ENCODE results near the gene KRT32.
"Not testable (repeated sequence)": the region's sequence is repeated elsewhere in the genome, so short reads cannot be mapped to it uniquely, and the experiment has no call there.

Gene KRT32

DNA sequence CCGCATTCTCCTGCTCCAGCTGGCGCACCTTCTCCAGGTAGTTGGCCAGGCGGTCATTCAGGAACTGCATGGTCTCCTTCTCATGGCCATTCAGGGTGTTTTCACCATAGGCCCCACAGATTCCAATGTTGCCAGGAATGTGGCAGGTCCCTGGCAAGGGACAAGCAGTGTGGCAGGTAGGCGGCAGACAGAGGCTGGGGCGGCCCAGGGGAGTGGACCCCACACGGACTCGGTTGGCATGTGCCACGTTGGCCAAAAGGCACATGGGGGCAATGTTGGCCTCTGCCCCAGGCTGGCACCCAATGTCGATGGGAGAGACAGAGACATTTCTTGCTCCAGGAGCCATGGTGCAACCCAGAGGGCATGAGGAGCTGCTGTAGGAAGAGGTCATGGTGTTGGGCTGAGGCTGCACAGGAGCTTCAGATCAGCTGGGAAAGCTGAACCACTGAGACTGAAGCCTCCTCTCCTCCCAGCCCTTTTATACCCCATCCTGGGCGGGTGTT, 26.6 kb downstream of the KRT32 start, which contains the start of gene KRT38:
TSS of gene KRT38 (minus strand) at position 453 of the 503 bp plus-strand sequence. CDS start at position 391, 62 bp downstream.
- DNase-seq (ENCODE audit: low read depth, low spot score) = no peak
- no peak within 1 kb of the TSS for H3K4me3 ChIP-seq (ENCODE audit: low read length)

DNA sequence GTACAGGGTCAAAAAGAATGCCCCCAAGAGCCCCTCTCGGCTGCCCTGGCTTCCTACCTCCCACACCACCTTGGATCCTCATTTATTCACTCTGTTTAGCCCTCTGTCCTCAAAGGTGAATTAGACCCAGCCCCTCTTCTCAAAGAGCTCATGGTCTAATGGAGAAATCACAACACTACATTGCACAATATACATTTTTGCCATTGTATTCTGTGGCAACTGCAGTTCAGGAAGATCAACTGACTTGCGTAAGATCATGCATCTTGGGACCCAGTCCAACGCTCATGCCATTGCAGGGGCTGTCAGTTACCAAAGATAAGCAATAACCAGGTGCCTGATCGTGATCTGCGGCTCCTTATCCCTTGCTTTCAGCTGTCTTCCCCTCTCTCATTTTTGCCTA, 27.8 kb downstream of the KRT32 start:
- no peak for DNase-seq (ENCODE audit: low read depth, low spot score)
- no peak overlapping the region for H3K4me3 ChIP-seq (ENCODE audit: low read length)

DNA sequence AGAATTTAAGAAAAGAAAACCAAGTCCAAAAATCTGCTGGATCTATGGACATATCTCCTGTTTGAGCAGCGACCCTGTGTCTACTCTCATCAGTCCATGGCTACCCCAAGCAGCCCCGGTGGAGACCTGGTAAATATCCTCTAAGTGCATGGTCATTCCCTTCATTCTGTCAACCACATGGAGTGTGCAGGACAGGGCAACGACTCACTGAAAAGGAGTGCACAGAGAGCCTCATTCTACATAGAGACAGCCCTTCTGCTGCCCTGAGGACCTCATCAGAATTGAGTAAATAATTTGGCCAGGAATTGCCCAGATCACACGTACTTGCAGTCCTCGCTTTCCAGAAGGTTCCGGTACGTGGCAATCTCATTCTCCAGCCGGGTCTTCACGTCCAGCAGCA, 29.4 kb downstream of the KRT32 start:
- no peak overlapping the region for H3K4me3 ChIP-seq (ENCODE audit: low read length)
- no peak for DNase-seq (ENCODE audit: low read depth, low spot score)

DNA sequence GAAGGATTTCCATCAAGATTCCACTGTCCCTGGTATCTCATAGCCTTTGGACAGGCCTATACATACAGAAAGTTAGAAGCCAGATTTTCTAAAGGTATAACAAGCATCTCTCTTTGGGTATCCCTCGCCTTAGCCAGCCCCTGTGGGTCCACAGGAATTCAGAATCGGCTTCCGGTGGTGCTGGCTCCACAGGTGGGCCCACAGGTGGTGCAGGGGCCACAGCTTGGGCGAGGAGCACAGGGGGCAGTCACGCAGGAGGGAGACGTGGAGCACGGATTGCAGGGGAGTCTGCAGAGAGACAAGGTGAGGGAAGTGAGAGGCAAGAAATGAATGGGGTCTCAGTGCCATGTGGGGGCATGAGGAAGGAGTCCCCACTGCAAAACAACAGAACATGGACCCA, 29.9 kb downstream of the KRT32 start:
- H3K4me3 ChIP-seq (ENCODE audit: low read length) = no peak overlapping the region
- DNase-seq (ENCODE audit: low read depth, low spot score) = no peak

DNA sequence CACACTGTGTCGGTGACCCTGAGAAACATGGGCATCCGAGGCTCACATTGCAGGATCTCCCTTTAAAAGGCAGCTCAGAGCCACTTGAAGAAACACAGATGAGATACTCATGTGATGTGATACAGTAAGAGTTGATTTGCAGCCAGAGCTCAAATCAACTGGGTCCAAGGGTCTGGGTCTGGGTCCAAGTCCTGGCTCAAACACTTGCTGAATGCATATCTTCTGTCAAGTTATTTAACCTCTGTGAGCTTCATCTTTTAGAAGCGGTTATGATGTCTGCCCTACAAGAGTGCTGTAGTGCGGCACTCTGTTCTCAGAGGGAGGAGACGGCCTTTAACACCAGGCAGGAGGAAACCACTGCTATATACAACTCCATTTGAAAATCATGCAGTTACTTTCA, 32.8 kb downstream of the KRT32 start:
- DNase-seq (ENCODE audit: low read depth, low spot score) = no peak
- no peak overlapping the region for H3K4me3 ChIP-seq (ENCODE audit: low read length)

DNA sequence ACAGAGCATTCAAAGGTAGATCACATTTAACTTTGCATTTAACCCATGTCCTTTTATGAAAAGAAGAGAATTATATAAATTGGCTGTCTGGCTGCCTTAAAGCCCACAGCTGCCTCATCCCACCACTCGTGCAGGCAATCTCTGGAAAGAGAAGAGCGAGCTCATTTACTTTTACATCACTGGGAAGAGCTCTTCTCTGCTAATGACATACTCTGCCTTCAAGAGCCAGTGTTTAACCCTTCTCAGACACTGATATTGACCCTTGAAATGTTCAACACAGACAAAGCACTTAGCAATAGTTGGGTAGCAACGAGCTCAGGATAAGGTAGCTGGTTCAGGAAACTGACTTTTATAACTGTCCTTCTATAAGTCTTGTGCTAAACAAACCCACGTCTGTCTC, 33.2 kb downstream of the KRT32 start:
- H3K4me3 ChIP-seq (ENCODE audit: low read length) = no peak overlapping the region
- no peak for DNase-seq (ENCODE audit: low read depth, low spot score)

DNA sequence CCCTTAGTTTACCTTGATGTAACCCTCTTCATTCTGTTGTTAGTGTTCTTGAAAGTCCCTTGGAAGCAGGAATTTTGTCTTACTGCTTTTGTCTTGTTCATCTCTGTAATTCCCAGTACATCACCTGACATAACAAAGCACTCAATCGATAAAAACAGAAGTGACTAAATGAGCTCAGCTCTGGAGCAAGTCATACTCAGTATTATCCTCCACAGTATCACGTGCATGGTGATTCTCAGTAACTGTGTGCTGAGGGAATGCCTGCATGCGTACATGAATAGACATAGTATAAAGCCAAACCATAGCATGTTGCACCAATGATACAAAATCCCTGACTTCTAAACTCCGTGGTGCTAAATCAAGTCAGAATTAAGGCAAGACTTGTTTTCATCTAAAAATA, 33.6 kb downstream of the KRT32 start:
- H3K4me3 ChIP-seq (ENCODE audit: low read length) = no peak overlapping the region
- DNase-seq (ENCODE audit: low read depth, low spot score) = no peak

DNA sequence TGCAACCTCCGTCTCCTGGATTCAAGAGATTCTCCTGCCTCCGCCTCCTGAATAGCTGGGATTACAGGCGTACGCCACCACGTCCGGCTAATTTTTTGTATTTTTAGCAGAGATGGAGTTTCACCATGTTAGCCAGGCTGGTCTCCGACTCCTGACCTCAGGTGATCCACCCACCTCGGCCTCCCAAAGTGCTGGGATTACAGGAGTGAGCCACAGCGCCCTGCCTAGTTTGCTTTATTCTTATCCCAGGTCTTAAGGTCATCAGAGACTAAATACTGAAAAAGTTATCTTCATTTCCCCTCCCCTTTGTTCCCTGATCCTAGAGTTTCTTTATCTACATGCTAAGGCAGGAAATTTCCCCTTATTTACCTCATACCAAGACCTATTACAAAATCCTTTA, 36.8 kb downstream of the KRT32 start:
- not testable (repeated sequence) for DNase-seq (ENCODE audit: low read depth, low spot score); H3K4me3 ChIP-seq (ENCODE audit: low read length)

DNA sequence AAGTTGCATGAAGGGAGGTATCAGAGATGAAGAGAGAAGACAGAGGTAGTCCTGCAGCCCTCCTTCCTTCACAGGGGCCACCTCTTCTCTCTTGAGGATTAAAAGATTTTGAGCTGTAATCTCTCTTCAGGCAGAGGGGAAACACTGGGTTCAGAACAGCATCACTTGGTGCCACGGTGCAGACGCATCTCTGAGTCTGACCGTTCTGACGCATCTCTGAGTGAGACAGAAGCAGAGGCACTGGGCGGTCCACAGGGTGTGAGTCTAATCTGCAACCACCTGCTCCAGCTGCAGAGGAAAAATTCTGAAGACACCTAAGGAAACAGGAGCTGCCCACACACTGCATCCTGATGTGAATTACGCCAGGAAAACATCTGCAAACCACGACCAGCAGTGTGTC, 37.5 kb downstream of the KRT32 start:
- H3K4me3 ChIP-seq (ENCODE audit: low read length) = no peak overlapping the region
- DNase-seq (ENCODE audit: low read depth, low spot score) = no peak

DNA sequence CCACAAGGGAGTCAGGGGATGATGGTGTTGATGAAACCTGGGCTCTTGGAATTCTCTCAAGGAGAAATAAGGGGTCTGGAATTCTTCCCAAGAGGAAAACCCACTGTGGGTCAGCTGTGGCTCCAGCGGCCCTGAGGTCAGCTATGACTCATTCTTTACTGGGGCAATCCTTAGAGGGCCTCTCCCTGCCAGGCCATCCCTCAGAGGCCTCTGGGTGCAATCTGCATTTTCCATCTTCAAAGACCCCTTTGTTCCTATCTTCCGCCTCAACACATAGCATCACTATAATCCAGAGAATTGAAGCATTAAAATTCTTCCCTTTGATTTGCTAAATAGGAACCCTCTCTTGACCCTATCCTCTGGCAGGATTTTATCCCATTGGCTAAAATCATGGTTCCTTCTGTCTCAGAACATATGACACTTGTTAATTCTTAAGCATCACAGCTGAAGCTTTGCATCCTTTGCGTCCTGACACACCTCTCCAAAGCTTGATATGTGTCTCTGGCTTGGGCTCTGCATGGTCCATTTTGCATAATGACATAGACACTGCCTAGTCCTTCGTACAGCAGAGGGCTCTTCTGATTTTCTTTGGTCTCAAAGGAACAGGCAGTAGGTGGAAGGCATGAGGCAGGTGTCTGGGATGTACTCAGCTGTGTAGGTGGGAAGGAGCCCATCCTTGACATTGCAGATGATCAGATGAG, 38.4 kb downstream of the KRT32 start:
- no peak for DNase-seq (ENCODE audit: low read depth, low spot score)
- H3K4me3 ChIP-seq (ENCODE audit: low read length) = no peak overlapping the region

DNA sequence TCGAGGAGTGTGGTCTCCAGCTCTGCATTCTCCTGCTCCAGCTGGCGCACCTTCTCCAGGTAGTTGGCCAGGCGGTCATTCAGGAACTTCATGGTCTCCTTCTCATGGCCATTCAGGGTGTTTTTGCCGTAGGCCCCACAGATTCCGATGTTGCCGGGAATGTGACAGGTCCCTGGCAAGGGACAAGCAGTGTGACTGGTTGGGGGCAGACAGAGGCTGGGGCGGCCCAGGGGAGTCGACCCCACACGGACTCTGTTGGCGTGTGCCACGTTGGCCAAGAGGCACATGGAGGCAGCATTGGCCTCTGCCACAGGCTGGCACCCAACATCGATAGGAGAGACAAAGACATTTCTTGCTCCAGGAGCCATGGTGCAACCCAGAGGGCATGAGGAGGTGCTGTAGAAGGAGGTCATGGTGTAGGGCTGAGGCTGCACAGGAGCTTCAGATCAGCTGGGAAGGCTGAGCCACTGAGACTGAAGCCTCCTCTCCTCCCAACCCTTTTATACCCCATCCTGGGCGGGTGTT, 43.0 kb downstream of the KRT32 start, which contains the start of gene KRT37:
TSS of gene KRT37 (minus strand) at position 475 of the 525 bp plus-strand sequence. CDS start at position 413, 62 bp downstream.
- no peak within 1 kb of the TSS for H3K4me3 ChIP-seq (ENCODE audit: low read length)
- no peak for DNase-seq (ENCODE audit: low read depth, low spot score)

DNA sequence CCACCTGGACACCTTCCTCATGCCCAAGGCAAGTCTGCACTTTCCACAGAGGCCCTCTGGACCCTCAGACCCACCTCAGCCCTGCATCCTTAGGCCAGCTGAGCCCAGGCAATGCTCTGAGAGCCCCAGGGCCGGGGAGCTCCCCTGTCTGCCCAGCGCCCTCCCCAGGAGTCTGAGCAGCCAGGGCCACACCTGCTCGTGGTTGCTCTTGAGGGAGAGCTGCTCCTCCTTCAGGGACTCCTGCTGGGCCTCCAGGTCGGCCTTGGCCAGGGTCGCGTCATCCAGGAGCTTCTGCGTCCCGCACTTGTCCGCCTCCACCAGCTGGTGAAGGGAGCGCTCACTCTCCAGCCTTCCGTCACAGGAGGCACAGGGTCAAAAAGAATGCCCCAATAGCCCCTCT, 44.6 kb downstream of the KRT32 start:
- not testable (repeated sequence) for DNase-seq (ENCODE audit: low read depth, low spot score); H3K4me3 ChIP-seq (ENCODE audit: low read length)

DNA sequence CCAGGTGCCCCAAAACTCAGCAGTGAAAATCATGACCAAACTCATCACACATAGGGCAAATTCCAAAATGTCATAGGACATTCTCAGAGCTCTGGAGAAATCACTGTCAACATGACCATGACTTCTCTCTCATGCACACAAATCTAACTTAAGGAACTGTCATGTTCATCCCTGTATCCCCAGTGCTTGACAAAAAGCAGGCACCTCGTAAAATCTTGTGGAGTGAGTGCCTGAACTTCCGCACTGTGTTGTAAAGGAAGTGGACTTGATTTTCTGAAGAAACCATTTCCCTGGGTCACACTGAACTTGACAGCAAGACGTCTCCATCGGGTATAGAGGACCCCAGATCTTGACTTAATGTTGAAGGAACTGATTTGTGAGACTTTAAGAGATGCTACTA, 45.6 kb downstream of the KRT32 start:
- H3K4me3 ChIP-seq (ENCODE audit: low read length) = no peak overlapping the region
- no peak for DNase-seq (ENCODE audit: low read depth, low spot score)

DNA sequence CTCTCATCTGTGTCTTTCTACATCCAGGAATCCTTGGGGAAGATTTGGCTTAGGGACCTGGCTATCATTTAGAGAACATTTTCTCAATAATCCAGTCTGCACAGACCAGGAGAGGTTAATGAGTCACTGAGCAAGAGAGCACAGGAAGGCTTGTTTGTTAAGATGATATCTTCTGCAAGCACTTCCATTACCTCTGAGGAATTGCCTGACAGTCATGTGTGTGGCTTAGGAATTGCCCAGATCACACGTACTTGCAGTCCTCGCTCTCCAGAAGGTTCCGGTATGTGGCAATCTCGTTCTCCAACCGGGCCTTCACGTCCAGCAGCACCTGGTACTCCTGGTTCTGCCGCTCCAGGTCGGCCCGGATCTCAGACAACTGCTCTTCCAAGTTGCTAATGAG, 46.1 kb downstream of the KRT32 start:
- no peak for DNase-seq (ENCODE audit: low read depth, low spot score)
- no peak overlapping the region for H3K4me3 ChIP-seq (ENCODE audit: low read length)

DNA sequence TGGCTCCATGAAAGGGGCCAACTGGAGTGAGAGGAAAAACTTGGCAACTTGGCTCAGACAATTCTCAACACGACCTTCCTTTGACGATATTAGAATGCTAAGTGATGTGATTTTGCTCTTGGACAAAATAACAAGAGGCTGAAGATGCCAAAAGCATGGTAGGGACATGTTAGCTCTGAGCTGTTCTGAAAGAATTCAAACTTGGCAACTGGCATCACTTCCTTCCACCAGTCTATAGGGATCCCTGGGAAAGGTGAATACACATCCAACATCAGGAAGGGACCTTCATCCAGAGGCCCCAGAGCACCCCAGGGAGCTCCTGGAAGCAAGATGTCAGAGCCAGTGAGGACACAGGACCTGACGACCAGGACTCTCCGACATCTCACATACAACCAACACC, 47.1 kb downstream of the KRT32 start:
- no peak for DNase-seq (ENCODE audit: low read depth, low spot score)
- H3K4me3 ChIP-seq (ENCODE audit: low read length) = no peak overlapping the region

DNA sequence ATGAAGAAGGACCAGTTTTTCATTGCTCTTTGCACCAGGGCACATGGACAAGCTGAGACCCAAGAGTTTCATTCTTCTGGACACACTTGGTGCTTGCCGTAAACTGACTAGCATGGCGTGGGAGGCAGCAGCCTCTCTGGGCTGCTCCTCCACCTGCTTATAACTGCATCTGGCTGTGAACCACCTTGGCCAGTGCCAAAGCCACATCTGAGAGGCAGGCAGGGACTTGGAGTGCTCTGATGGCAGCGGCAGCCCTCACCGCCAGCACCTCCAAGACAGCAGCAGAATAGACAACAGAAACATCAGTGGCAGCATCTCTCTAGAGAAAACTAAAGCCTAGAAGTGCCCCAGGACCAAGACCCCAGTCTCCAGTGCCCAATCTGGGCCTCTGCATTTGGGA, 47.5 kb downstream of the KRT32 start:
- no peak overlapping the region for H3K4me3 ChIP-seq (ENCODE audit: low read length)
- peak; percentile 12 for DNase-seq (ENCODE audit: low read depth, low spot score)

DNA sequence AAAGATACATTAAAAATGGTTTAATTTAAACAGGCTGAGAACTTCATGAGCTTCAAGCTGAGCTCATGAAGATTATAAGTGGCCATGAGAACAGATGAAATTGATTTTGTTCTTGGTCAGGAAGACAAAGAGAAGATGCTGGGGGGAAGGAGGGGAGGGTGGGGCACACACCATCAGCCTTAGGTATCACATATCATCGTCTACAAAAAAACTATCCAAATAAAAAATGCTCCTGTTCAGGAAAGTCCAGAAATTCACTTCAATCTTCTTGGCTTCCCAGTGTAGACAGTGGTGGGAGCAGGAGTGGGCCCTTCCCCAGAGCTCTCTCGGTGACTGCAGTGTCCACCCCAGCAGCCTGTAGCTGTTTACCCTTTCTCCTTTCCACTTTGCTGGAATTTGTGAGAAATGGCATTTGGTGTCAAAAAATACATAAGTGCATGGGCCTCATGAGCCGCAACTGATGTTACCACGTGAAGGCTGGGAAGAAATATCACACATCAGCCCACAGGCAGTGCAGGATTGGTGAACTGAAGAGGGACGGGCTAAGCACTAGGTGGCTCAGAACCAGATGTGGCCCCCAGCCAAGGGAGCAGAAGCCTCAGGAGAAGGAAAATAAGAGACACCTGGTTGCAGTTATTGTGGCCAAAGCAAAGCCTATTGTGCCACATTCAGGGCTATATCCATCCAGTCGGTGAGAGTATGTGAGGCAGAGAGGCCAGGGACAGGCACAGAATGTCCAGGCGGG, 48.9 kb downstream of the KRT32 start:
- H3K4me3 ChIP-seq (ENCODE audit: low read length) = no peak overlapping the region
- no peak for DNase-seq (ENCODE audit: low read depth, low spot score)

DNA sequence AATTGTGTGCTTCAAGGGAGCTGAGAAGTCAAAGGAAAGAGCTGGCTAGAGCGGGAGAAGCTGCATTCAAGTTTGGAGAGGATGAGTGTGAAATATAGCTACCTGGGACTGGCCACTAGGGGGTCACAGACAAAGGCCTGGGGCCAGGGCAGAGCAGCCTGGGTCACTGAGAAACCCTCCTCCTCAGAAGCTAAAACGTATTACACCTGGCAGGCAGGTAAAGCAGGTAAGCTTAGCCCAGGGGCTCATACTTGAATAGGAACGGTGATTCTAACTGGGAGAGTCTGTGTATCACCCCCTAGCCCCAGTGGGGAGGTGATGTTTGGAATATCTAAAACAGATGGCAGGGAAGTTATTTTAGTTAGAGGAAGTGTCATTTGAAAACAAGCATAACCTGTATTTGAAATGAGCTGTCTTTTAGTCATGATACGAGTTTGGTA, 49.6 kb downstream of the KRT32 start:
- DNase-seq (ENCODE audit: low read depth, low spot score) = no peak
- no peak overlapping the region for H3K4me3 ChIP-seq (ENCODE audit: low read length)

DNA sequence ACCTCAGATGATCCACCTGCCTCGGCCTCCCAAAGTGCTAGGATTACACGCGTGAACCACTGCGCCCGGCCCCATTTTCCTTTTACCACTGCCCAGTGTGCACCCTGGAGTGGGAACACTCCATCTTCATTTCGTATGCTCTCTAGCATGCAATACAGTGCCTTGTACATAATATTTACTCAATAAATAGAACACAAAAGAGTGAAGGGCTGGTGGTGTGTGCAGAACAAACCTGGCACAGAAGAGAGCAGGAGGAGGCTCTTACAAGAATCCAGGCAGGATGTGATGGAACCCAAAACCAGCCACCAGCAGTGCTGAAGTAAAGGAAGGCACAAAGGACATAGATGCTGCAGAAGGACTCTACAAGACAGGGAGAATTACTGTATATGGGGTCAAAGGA, 50.1 kb downstream of the KRT32 start:
- H3K4me3 ChIP-seq (ENCODE audit: low read length) = no peak overlapping the region
- DNase-seq (ENCODE audit: low read depth, low spot score) = no peak

DNA sequence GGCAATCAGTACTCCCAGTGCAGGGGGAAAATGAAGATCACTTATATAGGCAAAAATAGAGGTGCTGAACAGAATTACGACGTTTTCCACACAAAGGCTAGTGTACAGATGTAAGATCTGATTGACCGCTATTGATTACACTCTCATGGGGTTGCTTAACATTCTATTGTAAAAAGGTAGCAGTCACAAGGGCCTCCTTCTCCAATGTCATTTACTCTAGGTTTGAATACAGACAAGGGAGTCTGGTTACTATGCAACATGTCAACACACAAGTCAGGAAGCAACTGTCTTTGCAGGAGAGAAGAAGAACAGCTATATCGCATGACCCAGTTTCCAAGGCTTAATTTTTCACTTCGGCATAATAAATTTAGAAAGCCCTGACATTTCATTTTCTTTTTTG, 50.7 kb downstream of the KRT32 start:
- H3K4me3 ChIP-seq (ENCODE audit: low read length) = no peak overlapping the region
- no peak for DNase-seq (ENCODE audit: low read depth, low spot score)

All from Jurkat, Clone E6-1 (cell line).